HepG2 (cell line): ENCODE data around the gene SHC3. TPM values are rescaled to one million over a fixed set of nuclear protein-coding genes. Genes with fewer than 3 reads are reported as not detected.

Experiments used
- ATAC-seq: fragments of 200-7000 bp; cut with Tn5 transposase; 3 replicates; pipeline ENCODE4 v1.9.1; 2020; ENCODE audit warnings: mild to moderate bottlenecking, moderate library complexity
- BruUV-seq: library from RNA; stranded (reverse); fragments of 400-500 nt; replicated peaks from 2 replicates; lab custom pipeline; 2021; lab: Mats Ljungman, UMichigan
- CTCF ChIA-PET: fragments of 300-600 bp; formaldehyde crosslinking; extraction: SDS; loops from one replicate; lab custom pipeline; 2021; ENCODE audit warnings: low total read pairs, inconsistent platforms, low intra/inter-chr PET ratio; lab: Yijun Ruan, JAX
- POLR2A ChIA-PET: fragments of 350-600 bp; sonication (Branson Sonifier 250); formaldehyde crosslinking; loops from one replicate; lab custom pipeline; 2020; ENCODE audit warnings: antibody characterized with exemption, inconsistent platforms; lab: Yijun Ruan, JAX
- DNase-seq: peaks from one replicate; pipeline ENCODE4 v3.0.0-alpha.2; 2015; ENCODE audit warnings: low spot score
- FAIRE-seq: peaks from 3 replicates; lab custom pipeline; 2011; peaks lifted over from hg19 to GRCh38; lab: Jason Lieb, UNC
- H2AFZ ChIP-seq: one replicate; pipeline ENCODE4 v1.6.1; 2011; ENCODE audit warnings: low read length, inconsistent platforms
- H3K27ac ChIP-seq: fragments of 300-600 bp; 3 replicates; pipeline ENCODE4 v1.8.0; 2011; ENCODE audit warnings: mixed run types, mild to moderate bottlenecking, mixed read lengths, low read length, inconsistent platforms; ENCODE audit not compliant: insufficient read depth; ENCODE audit errors: extremely low read length
- H3K27me3 ChIP-seq, 2 experiments: fragments of 200-600 bp in 1 of 2; 2 replicates in 1 of 2; 3 replicates in 1 of 2; pipeline versions ENCODE4 v1.6.0 to v1.8.0; 2011; ENCODE audit warnings: low read length in 2 of 2, mild to moderate bottlenecking in 2 of 2, moderate library complexity in 2 of 2, inconsistent platforms in 1 of 2; ENCODE audit not compliant: insufficient read depth in 2 of 2, control insufficient read depth in 1 of 2
- H3K36me3 ChIP-seq, 2 experiments: fragments of 200-600 bp in 1 of 2; replicated peaks in 1 of 2; 2 replicates in 1 of 2; 3 replicates in 1 of 2; pipeline versions ENCODE4 v1.5.1 to v1.8.0; 2011; ENCODE audit warnings: low read length in 2 of 2, inconsistent platforms in 1 of 2; ENCODE audit not compliant: insufficient read depth in 2 of 2, control insufficient read depth in 1 of 2
- H3K4me1 ChIP-seq: 2 replicates; pipeline ENCODE4 v1.5.1; 2012; ENCODE audit warnings: low read length, inconsistent platforms; ENCODE audit not compliant: insufficient read depth
- H3K4me2 ChIP-seq: 2 replicates; pipeline ENCODE4 v1.6.0; 2011; ENCODE audit warnings: low read depth, low read length, inconsistent platforms
- H3K4me3 ChIP-seq, 3 experiments: fragments of 200-600 bp in 1 of 3; sonication (generic), shearing (Covaris generic) in 1 of 3; replicated peaks in 1 of 3; 2 replicates each; pipeline ENCODE4 v1.5.1; 2011 to 2016; ENCODE audit warnings: low read length in 3 of 3, inconsistent platforms in 2 of 3, low read depth in 2 of 3, mild to moderate bottlenecking in 2 of 3, control low read depth in 1 of 3, mixed read lengths in 1 of 3; ENCODE audit not compliant: insufficient read depth in 1 of 3
- H3K79me2 ChIP-seq: one replicate; pipeline ENCODE4 v1.6.1; 2011; ENCODE audit warnings: low read length, inconsistent platforms; ENCODE audit not compliant: insufficient read depth
- H3K9ac ChIP-seq: 2 replicates; pipeline ENCODE4 v1.6.0; 2011; ENCODE audit warnings: mild to moderate bottlenecking, low read depth, low read length, inconsistent platforms; ENCODE audit not compliant: insufficient read depth
- H3K9me3 ChIP-seq: 2 replicates; pipeline ENCODE4 v1.5.1; 2012; ENCODE audit warnings: mild to moderate bottlenecking, low read length
- H4K20me1 ChIP-seq: 2 replicates; pipeline ENCODE4 v1.6.0; 2011; ENCODE audit warnings: inconsistent platforms, mild to moderate bottlenecking, low read length, moderate library complexity; ENCODE audit not compliant: insufficient read depth
- CREBL2 ChIP-seq: sonication (generic); formaldehyde crosslinking; IDR thresholded peaks from 2 replicates; pipeline ENCODE4 v1.8.1; 2023; ENCODE audit warnings: missing genetic modification reagents, mild to moderate bottlenecking, borderline replicate concordance
- FOXA1 ChIP-seq, 2 experiments: fragments of 450-650 bp in 1 of 2; sonication (generic) in 1 of 2; formaldehyde crosslinking in 1 of 2; IDR thresholded peaks; 2 replicates each; pipeline versions ENCODE4 v1.4.0 to v1.6.1; 2016 to 2020; ENCODE audit warnings: missing genetic modification reagents in 1 of 2
- FOXC1 ChIP-seq: sonication (generic); formaldehyde crosslinking; IDR thresholded peaks from 2 replicates; pipeline ENCODE4 v1.8.0; 2022; ENCODE audit warnings: mild to moderate bottlenecking, missing genetic modification reagents, borderline replicate concordance
- GATAD1 ChIP-seq: IDR thresholded peaks from 2 replicates; pipeline ENCODE4 v1.6.1; 2016; ENCODE audit warnings: missing genetic modification reagents, missing compliant biosample characterization
- HHEX ChIP-seq: IDR thresholded peaks from 2 replicates; pipeline ENCODE4 v1.6.1; 2016; ENCODE audit warnings: control low read depth
- IKZF1 ChIP-seq: fragments of 450-650 bp; IDR thresholded peaks from 2 replicates; pipeline ENCODE4 v1.7.1; 2016
- SIX4 ChIP-seq: sonication (generic); formaldehyde crosslinking; IDR thresholded peaks from 2 replicates; pipeline ENCODE4 v1.4.0; 2020; ENCODE audit warnings: missing genetic modification reagents
- SRF ChIP-seq: IDR thresholded peaks from 2 replicates; pipeline ENCODE4 v1.6.1; 2011; ENCODE audit warnings: mild to moderate bottlenecking, low read depth, low read length, moderate library complexity
- ZBTB49 ChIP-seq: sonication (generic); formaldehyde crosslinking; IDR thresholded peaks from 2 replicates; pipeline ENCODE4 v1.4.0; 2020; ENCODE audit warnings: missing genetic modification reagents, borderline replicate concordance
- ZNF224 ChIP-seq: sonication (generic); formaldehyde crosslinking; IDR thresholded peaks from 2 replicates; pipeline ENCODE4 v1.5.0; 2020; ENCODE audit warnings: mild to moderate bottlenecking, missing genetic modification reagents
- ZNF510 ChIP-seq: sonication (generic); formaldehyde crosslinking; IDR thresholded peaks from 2 replicates; pipeline ENCODE4 v1.4.0; 2020; ENCODE audit warnings: low read depth, mild to moderate bottlenecking, missing genetic modification reagents
- WGBS: methylation state at CpG from one replicate; pipeline ENCODE4 v1.1.6; 2017; ENCODE audit warnings: low lambda C conversion rate; 5-methylcytosine and 5-hydroxymethylcytosine counted together
- in situ Hi-C: cut with HindIII; loops from 2 replicates; pipeline ENCODE4 v1.10.0; 2017; ENCODE audit warnings: low pct_unique_long_range_greater_than_20kb; ENCODE audit not compliant: extremely low pct_ligation_motif_present
- intact Hi-C: fragments of 100-400 bp; cut with micrococcal nuclease; formaldehyde crosslinking; loops from one replicate; pipeline ENCODE4 v1.10.0; 2022; ENCODE audit not compliant: unreplicated experiment
- polyA plus RNA-seq, 8 experiments: library from polyadenylated mRNA; depleted of rRNA in 3 of 8; stranded (reverse) in 7 of 8; unstranded in 1 of 8; fragments of >200 nt; fragmentation: Illumina TruSeq in 4 of 8; extraction: Trizol in 4 of 8; gene quantifications; 2 replicates each; pipeline versions ENCODE4 v1.2.1 to v1.2.3, GENCODE V29; 2011 to 2016; ENCODE audit warnings: low read depth in 4 of 8, missing spikeins in 1 of 8, mixed read lengths in 1 of 8; ENCODE audit not compliant: insufficient read depth in 1 of 8
- total RNA-seq, 5 experiments: library from RNA; depleted of rRNA; stranded (reverse); fragments of >200 nt; fragmentation: Illumina TruSeq; extraction: Trizol; gene quantifications; 2 replicates each; pipeline ENCODE4 v1.2.3, GENCODE V29; 2016; ENCODE audit warnings: low read depth in 1 of 5

The SHC3 gene
- total and polyA plus RNA-seq, 2 of the 13 experiments (the other 11 are each of a cell fraction or from before 2014, with no cell fraction given) = 0.09 to 0.89 TPM

GRCh38 chr9:89008055-89008743 lies 170.4 kb downstream of the SHC3 start:
- Histone ChIP-seq H3K36me3 (no peaks in the 10 kb centered on the region), H3K9me3 (no peaks in the 10 kb centered on the region), H3K9ac (no peak overlapping the region), H3K27ac (no peak overlapping the region), H2AFZ (no peak overlapping the region), H3K4me3 (no peak overlapping the region), H3K4me1 (no peaks in the 10 kb centered on the region), H3K4me2 (no peak overlapping the region), H4K20me1 (no peaks in the 10 kb centered on the region), H3K79me2 (no peaks in the 10 kb centered on the region), H3K27me3 (no peaks in the 10 kb centered on the region)
- FAIRE-seq = no peak
- WGBS = 28% methylated on average over 4 of the region's 9 CpGs
- ATAC-seq = no peak
- ChIA-PET POLR2A (no interaction called here), CTCF (no interaction called here)
- in situ Hi-C loops (no loop called here), intact Hi-C loops (no loop called here)
- no peak for DNase-seq
- TF ChIP-seq SIX4 (CRISPR knock-in tag) = no peak
- no peak for TF ChIP-seq FOXC1 (CRISPR knock-in tag)
- TF ChIP-seq HHEX (CRISPR knock-in tag) = no peak
- no peak for TF ChIP-seq ZNF224 (CRISPR knock-in tag)
- no peak for TF ChIP-seq GATAD1 (CRISPR knock-in tag)
- TF ChIP-seq ZBTB49 (CRISPR knock-in tag) = no peak
- no peak for TF ChIP-seq FOXA1 (IDR thresholded peaks at IDR 0.05)
- no peak for TF ChIP-seq FOXA1 (CRISPR knock-in tag; IDR thresholded peaks at IDR 0.05)
- no peak for TF ChIP-seq SRF
- TF ChIP-seq ZNF510 = no peak
- no peak for TF ChIP-seq CREBL2 (CRISPR knock-in tag)
- no peak for TF ChIP-seq IKZF1
- no TSS peak for BruUV-seq
